Measurements from ENCODE around the gene ZBTB1.

Gene ZBTB1

DNA sequence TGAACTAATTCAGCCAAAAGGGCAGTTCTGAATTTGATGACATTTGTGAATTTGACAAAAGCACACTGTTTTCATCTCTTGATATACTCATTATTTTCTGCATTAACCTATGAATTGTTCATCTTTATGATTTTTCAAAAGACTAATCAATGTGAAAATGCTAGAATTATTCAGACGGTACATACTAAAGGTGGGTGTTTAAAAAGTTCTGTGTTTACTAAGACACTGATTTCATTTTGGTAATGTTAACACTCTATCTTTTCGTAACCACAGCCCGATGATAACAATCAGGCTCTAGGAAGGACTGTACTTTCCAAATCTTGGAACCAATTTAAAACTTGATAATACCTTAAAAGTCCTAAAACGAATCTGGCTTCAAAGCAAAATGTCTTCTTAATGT is 29.9 kb upstream of the ZBTB1 start:
- no peak overlapping the region for H3K4me3 ChIP-seq (replicated peaks in 1 of 2; ENCODE audit: low read depth in 2 of 2, low read length in 2 of 2)
- TF ChIP-seq, protein P1, sequence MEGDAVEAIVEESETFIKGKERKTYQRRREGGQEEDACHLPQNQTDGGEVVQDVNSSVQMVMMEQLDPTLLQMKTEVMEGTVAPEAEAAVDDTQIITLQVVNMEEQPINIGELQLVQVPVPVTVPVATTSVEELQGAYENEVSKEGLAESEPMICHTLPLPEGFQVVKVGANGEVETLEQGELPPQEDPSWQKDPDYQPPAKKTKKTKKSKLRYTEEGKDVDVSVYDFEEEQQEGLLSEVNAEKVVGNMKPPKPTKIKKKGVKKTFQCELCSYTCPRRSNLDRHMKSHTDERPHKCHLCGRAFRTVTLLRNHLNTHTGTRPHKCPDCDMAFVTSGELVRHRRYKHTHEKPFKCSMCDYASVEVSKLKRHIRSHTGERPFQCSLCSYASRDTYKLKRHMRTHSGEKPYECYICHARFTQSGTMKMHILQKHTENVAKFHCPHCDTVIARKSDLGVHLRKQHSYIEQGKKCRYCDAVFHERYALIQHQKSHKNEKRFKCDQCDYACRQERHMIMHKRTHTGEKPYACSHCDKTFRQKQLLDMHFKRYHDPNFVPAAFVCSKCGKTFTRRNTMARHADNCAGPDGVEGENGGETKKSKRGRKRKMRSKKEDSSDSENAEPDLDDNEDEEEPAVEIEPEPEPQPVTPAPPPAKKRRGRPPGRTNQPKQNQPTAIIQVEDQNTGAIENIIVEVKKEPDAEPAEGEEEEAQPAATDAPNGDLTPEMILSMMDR (IDR thresholded peaks at IDR 0.05; ENCODE audit: low read depth, low read length) = no peak
- DNase-seq (ENCODE audit: low read depth in 2 of 2) = no peak

DNA sequence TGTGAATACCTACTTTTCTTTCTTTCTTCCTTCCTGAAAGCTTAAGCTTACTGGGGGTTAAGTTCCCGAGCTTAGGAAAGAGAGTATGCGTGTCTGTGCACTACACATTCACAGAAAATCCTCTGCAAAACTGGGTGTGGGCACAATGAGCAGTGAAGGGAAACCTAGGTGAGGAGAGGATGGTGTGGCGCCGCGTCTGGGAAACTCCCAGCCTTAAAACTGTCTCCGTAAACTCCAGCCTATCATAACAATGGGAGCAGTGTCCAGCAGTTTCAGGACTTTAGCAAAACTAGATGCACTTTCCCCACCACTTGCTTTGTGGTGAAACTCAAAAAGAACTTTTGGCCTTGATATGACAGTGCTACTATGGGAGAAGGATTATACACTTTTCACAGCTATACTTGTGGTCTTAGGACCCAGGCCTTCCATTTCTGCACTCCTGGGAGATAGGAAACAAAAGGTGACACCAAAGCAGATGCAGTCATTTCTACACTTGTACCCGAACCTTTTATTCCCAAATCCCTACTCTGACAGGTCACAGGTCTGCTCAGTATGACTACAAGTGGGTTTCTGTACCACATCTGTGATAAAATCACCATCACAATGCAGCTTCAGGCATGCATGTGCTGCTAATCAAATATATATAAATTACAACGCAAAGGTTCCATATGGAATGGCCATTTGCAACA is 28.8 kb upstream of the ZBTB1 start:
- TF ChIP-seq, protein P1 (IDR thresholded peaks at IDR 0.05; ENCODE audit: low read depth, low read length) = no peak
- no peak for DNase-seq (ENCODE audit: low read depth in 2 of 2)

DNA sequence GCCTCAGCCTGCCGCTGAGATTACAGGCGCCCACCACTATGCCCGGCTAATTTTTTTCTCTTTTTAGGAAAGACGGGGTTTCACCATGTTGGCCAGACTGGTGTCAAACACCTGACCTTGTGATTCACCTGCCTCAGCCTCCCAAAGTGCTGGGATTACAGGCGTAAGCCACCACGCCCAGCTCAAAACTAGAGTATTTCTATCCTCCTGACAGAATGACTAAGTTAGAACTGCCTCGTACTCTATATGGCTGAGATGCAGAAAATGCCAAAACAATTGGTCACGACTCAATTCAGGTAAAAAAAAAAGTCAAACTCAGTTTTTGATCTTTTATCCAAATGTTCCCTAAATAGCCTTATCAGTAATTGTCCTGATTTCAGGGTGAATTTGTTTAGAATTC is 28.1 kb upstream of the ZBTB1 start:
- H3K4me3 ChIP-seq (replicated peaks in 1 of 2; ENCODE audit: low read depth in 2 of 2, low read length in 2 of 2) = no peak overlapping the region
- TF ChIP-seq, protein P1 (IDR thresholded peaks at IDR 0.05; ENCODE audit: low read depth, low read length) = no peak
- no peak for DNase-seq (ENCODE audit: low read depth in 2 of 2)

More for the DNA sequence above, 28.8 kb upstream of the ZBTB1 start:
- no peak overlapping the region for H3K4me3 ChIP-seq (replicated peaks in 1 of 2; ENCODE audit: low read depth in 2 of 2, low read length in 2 of 2)

DNA sequence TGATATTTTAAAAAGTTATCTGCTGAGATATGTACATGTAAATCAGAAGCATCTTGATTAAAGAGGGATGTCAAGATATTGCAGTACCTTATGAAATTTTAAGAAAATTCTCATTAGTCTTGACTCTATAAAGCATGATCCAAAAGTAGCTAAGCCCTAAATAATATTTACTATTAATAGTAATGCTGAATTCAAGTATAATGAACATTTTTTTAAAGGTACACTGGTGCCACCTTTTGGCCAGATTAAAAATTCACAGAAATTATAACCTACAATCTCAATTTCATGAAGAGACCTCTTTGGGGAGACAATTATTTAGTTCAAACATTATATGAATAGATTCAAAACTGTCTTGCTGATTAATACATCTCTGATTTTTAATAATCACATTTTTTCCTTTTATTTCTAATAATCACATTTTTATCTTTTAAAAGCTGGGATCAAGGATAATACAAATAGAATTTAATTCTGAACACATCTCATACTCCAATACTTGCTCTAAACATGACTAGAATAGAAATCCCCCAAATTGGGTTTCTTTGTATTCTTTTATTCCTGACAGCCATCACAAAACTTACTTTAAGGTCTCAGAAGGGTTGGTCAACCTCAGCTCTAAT is 25.8 kb upstream of the ZBTB1 start:
- H3K4me3 ChIP-seq (replicated peaks in 1 of 2; ENCODE audit: low read depth in 2 of 2, low read length in 2 of 2) = no peak overlapping the region
- TF ChIP-seq, protein P1 (IDR thresholded peaks at IDR 0.05; ENCODE audit: low read depth, low read length) = peak; percentile 14
- peak; percentile 53 to 60 for DNase-seq (ENCODE audit: low read depth in 2 of 2)

DNA sequence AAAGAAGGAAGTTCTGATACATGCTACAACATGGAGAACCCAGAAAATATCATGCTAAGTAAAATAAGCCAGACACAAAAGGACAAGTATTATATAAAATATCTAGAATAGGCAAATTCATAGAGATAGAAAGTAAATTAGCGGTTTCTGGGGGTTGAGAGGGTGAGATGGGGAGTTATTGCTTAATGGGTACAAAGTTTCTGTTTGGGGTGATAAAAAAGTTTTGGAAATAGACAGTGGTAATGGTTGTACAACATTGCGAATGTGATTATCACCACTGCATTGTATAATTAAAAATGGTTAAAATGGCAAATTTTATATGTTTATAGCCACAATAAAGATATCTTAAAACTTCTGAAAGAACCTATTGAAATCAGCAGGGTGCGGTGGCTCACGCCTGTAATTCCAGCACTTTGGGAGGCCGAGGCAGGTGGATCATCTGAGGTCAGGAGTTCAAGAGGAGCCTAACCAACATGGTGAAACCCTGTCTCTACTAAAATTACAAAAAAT is 15.9 kb upstream of the ZBTB1 start:
- H3K4me3 ChIP-seq (replicated peaks in 1 of 2; ENCODE audit: low read depth in 2 of 2, low read length in 2 of 2) = no peak overlapping the region
- TF ChIP-seq, protein P1 (IDR thresholded peaks at IDR 0.05; ENCODE audit: low read depth, low read length) = no peak
- no peak for DNase-seq (ENCODE audit: low read depth in 2 of 2)

DNA sequence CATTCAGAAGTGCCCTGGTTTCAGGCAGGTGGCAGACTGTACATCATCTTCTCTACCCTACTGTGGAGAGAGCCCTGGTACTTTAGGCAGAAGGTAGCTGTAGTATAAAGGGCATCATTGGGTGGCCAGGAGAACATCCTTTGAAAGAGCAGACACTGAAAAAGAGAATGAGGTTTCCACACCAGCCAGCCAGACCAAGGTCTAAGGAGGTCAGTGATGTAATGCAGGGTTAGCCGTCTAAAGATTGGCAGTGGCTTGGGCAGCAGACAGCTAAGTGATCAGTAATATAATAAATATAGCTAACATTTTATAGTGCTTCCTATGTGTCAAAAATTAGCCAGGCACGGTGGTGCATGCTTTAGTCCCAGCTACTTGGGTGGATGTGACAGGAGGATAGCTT is 12.9 kb upstream of the ZBTB1 start:
- no peak overlapping the region for H3K4me3 ChIP-seq (replicated peaks in 1 of 2; ENCODE audit: low read depth in 2 of 2, low read length in 2 of 2)
- TF ChIP-seq, protein P1 (IDR thresholded peaks at IDR 0.05; ENCODE audit: low read depth, low read length) = no peak
- DNase-seq (ENCODE audit: low read depth in 2 of 2) = no peak

Data from cardiac fibroblast (primary cell).